Caco-2 (cell line): ENCODE results near the gene HDC. TPM values are rescaled to one million over a fixed set of nuclear protein-coding genes. Genes with fewer than 3 reads are reported as not detected.

Source experiments
- BruUV-seq: library from RNA; stranded (reverse); fragments of 400-500 nt; replicated peaks from 2 replicates; lab custom pipeline; 2021; lab: Mats Ljungman, UMichigan
- CTCF ChIA-PET: fragments of 300-600 bp; sonication (Branson Sonifier 250); formaldehyde crosslinking; loops from one replicate; lab custom pipeline; 2022; ENCODE audit warnings: antibody characterized with exemption; lab: Charles Lee
- POLR2A ChIA-PET: fragments of 300-600 bp; sonication (Branson Sonifier 250); formaldehyde crosslinking; loops from one replicate; lab custom pipeline; 2022; ENCODE audit warnings: antibody characterized with exemption; lab: Charles Lee
- DNase-seq, 2 experiments: peaks; one replicate each; pipeline versions ENCODE4 v3.0.0 to v3.0.0-alpha.2; 2020 to 2022
- H3K27me3 ChIP-seq: replicated peaks from 2 replicates; pipeline ENCODE4 v1.6.0; 2011; ENCODE audit warnings: low read length; ENCODE audit not compliant: control insufficient read depth, insufficient read depth
- H3K36me3 ChIP-seq: 2 replicates; pipeline ENCODE4 v1.5.1; 2011; ENCODE audit warnings: low read length; ENCODE audit not compliant: control insufficient read depth, insufficient read depth
- H3K4me1 ChIP-seq: fragments of 250-450 bp; sonication (Bioruptor Pico); 2 replicates; pipeline ENCODE4 v1.5.1; 2020; ENCODE audit warnings: mild to moderate bottlenecking
- H3K4me3 ChIP-seq: 2 replicates; pipeline ENCODE4 v1.5.1; 2011; ENCODE audit warnings: low read depth, mild to moderate bottlenecking, control low read depth, low read length
- H3K9me3 ChIP-seq: fragments of 250-450 bp; sonication (Bioruptor Pico); 2 replicates; pipeline ENCODE4 v1.5.1; 2020; ENCODE audit warnings: mild to moderate bottlenecking, moderate library complexity
- H3K27ac Mint-ChIP-seq: one replicate; pipeline ENCODE4 v1.8.0; 2022; ENCODE audit warnings: mixed read lengths; ENCODE audit not compliant: unreplicated experiment
- H3K27me3 Mint-ChIP-seq: one replicate; pipeline ENCODE4 v1.8.0; 2022; ENCODE audit warnings: mixed read lengths; ENCODE audit not compliant: insufficient read depth, unreplicated experiment
- H3K36me3 Mint-ChIP-seq: one replicate; pipeline ENCODE4 v1.8.0; 2022; ENCODE audit warnings: mild to moderate bottlenecking, mixed read lengths; ENCODE audit not compliant: insufficient read depth, unreplicated experiment
- H3K4me1 Mint-ChIP-seq: one replicate; pipeline ENCODE4 v1.8.0; 2022; ENCODE audit warnings: low read depth, mixed read lengths; ENCODE audit not compliant: unreplicated experiment
- H3K4me3 Mint-ChIP-seq: one replicate; pipeline ENCODE4 v1.8.0; 2022; ENCODE audit warnings: mild to moderate bottlenecking, moderate library complexity, mixed read lengths; ENCODE audit not compliant: unreplicated experiment
- H3K9me3 Mint-ChIP-seq: one replicate; pipeline ENCODE4 v1.8.0; 2022; ENCODE audit warnings: mixed read lengths; ENCODE audit not compliant: unreplicated experiment
- intact Hi-C: fragments of 100-400 bp; cut with micrococcal nuclease; formaldehyde crosslinking; loops from one replicate; pipeline ENCODE4 v1.10.0; 2022; ENCODE audit not compliant: unreplicated experiment
- total RNA-seq: library from RNA; stranded (reverse); gene quantifications from 2 replicates; pipeline ENCODE4 v1.2.3, GENCODE V29; 2022
- TF ChIP-seq, protein P1 (sequence below), 2 experiments: fragments of 200-600 bp in 1 of 2; IDR thresholded peaks; 1 replicate in 1 of 2; 2 replicates in 1 of 2; pipeline versions ENCODE4 v1.5.1 to v1.8.0; 2011 to 2022; ENCODE audit warnings: antibody characterized with exemption in 1 of 2, control low read depth in 1 of 2, inconsistent platforms in 1 of 2, low read depth in 1 of 2, low read length in 1 of 2, mild to moderate bottlenecking in 1 of 2, moderate library complexity in 1 of 2; ENCODE audit not compliant: insufficient read depth in 1 of 2, severe bottlenecking in 1 of 2, unreplicated experiment in 1 of 2

Gene HDC
- total RNA-seq, 1 experiment from 2014 or later = not detected

DNA sequence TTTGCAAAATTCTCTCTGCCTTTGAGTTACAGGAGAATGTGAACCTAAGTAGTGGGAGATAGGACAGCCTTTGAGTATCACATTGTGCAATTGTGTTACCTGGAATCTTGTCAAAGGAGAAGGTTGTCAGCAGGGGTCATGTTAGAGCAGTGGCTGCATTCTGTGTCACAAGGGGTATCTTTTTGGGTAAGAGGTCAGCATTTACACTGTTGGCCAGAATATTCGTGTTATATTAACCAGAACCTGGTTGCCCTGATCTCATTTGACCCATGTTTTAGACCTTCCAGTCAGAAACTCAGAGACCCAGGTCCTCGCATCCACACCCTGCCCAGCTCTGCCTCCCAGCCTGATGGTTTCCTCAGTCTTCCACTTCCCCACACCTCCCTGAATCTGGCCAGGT lies 27.3 kb downstream of the HDC start:
- DNase-seq = no peak
- no peaks in the 10 kb centered on the region for H3K4me1 Mint-ChIP-seq
- TF ChIP-seq, protein P1, sequence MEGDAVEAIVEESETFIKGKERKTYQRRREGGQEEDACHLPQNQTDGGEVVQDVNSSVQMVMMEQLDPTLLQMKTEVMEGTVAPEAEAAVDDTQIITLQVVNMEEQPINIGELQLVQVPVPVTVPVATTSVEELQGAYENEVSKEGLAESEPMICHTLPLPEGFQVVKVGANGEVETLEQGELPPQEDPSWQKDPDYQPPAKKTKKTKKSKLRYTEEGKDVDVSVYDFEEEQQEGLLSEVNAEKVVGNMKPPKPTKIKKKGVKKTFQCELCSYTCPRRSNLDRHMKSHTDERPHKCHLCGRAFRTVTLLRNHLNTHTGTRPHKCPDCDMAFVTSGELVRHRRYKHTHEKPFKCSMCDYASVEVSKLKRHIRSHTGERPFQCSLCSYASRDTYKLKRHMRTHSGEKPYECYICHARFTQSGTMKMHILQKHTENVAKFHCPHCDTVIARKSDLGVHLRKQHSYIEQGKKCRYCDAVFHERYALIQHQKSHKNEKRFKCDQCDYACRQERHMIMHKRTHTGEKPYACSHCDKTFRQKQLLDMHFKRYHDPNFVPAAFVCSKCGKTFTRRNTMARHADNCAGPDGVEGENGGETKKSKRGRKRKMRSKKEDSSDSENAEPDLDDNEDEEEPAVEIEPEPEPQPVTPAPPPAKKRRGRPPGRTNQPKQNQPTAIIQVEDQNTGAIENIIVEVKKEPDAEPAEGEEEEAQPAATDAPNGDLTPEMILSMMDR (IDR thresholded peaks at IDR 0.05; ENCODE audit: insufficient read depth in 1 of 2, low read depth in 1 of 2, low read length in 1 of 2, severe bottlenecking in 1 of 2, unreplicated experiment in 1 of 2) = no peak
- H3K9me3 Mint-ChIP-seq = no peaks in the 10 kb centered on the region
- H3K27me3 Mint-ChIP-seq = no peaks in the 10 kb centered on the region
- H3K9me3 ChIP-seq = no peaks in the 10 kb centered on the region
- intact Hi-C loops = no loop called here
- no peaks in the 10 kb centered on the region for H3K36me3 ChIP-seq
- no peak overlapping the region for H3K27ac Mint-ChIP-seq
- H3K36me3 Mint-ChIP-seq = no peaks in the 10 kb centered on the region
- POLR2A ChIA-PET = no interaction called here
- H3K4me3 ChIP-seq = no peak overlapping the region
- no peaks in the 10 kb centered on the region for H3K27me3 ChIP-seq
- CTCF ChIA-PET = no interaction called here
- H3K4me3 Mint-ChIP-seq = no peak overlapping the region
- no TSS peak for BruUV-seq
- no peaks in the 10 kb centered on the region for H3K4me1 ChIP-seq

DNA sequence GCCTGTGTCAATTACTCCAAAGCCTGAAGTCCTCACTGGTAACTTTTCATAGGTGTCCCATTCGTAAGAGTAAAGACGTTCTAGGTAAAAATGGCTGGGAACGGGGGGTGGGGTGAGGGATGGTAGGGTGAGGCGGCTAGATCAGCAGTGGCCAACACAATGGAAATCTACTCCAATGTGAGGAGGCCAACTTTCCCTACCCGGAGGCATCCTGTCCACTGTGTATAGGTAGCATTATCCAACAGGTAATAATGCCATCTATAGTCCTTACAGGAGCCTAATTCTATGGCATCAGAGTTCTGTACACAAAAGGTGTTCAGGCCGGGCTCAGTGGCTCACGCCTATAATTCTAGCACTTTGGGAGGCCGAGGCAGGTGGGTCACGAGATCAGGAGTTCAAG lies 29.1 kb downstream of the HDC start:
- TF ChIP-seq, protein P1 (IDR thresholded peaks at IDR 0.05; ENCODE audit: insufficient read depth in 1 of 2, low read depth in 1 of 2, low read length in 1 of 2, severe bottlenecking in 1 of 2, unreplicated experiment in 1 of 2) = no peak
- Histone ChIP-seq H3K36me3 (no peaks in the 10 kb centered on the region), H3K4me3 (no peak overlapping the region), H3K27me3 (no peaks in the 10 kb centered on the region), H3K9me3 (no peaks in the 10 kb centered on the region), H3K4me1 (no peaks in the 10 kb centered on the region)
- no TSS peak for BruUV-seq
- H3K9me3 Mint-ChIP-seq = no peaks in the 10 kb centered on the region
- no peak for DNase-seq
- ChIA-PET POLR2A (no interaction called here), CTCF (no interaction called here)
- no peaks in the 10 kb centered on the region for H3K4me1 Mint-ChIP-seq
- no peak overlapping the region for H3K27ac Mint-ChIP-seq
- no peaks in the 10 kb centered on the region for H3K27me3 Mint-ChIP-seq
- H3K36me3 Mint-ChIP-seq = no peaks in the 10 kb centered on the region
- H3K4me3 Mint-ChIP-seq = no peak overlapping the region
- intact Hi-C loops = no loop called here

- intact Hi-C loops = no loop called here
- ChIA-PET POLR2A (no interaction called here), CTCF (no interaction called here)
- no peak overlapping the region for H3K27ac Mint-ChIP-seq
- no peak for DNase-seq
- H3K4me1 ChIP-seq = no peaks in the 10 kb centered on the region
- H3K27me3 ChIP-seq = no peaks in the 10 kb centered on the region
- no peaks in the 10 kb centered on the region for H3K27me3 Mint-ChIP-seq
- H3K36me3 ChIP-seq = no peaks in the 10 kb centered on the region
- H3K36me3 Mint-ChIP-seq = no peaks in the 10 kb centered on the region
- TF ChIP-seq, protein P1 (IDR thresholded peaks at IDR 0.05; ENCODE audit: insufficient read depth in 1 of 2, low read depth in 1 of 2, low read length in 1 of 2, severe bottlenecking in 1 of 2, unreplicated experiment in 1 of 2) = no peak
- H3K9me3 ChIP-seq = no peaks in the 10 kb centered on the region
- H3K4me3 Mint-ChIP-seq = no peak overlapping the region
- no TSS peak for BruUV-seq
- H3K4me3 ChIP-seq = no peak overlapping the region
- H3K9me3 Mint-ChIP-seq = no peaks in the 10 kb centered on the region
- no peaks in the 10 kb centered on the region for H3K4me1 Mint-ChIP-seq
Measured at GRCh38 chr15:50235794-50236193, 29.7 kb downstream of the HDC start.
